Measurements from ENCODE around the gene CALHM3.

CALHM3 gene

GRCh38 chr10:103439776-103440175, 39.3 kb downstream of the CALHM3 start:
- H2BK120ac ChIP-seq (ENCODE audit: insufficient read depth, low read length, poor library complexity): no peak overlapping the region
- no peak overlapping the region for H4K8ac ChIP-seq (ENCODE audit: low read depth, low read length)
- H3K23ac ChIP-seq (ENCODE audit: low read length): no peak overlapping the region
- no peaks in the 10 kb centered on the region for H3K4me1 ChIP-seq (ENCODE audit: control insufficient read depth in 1 of 2, insufficient read depth in 2 of 2, low read length in 2 of 2)
- no peak overlapping the region for H3K4ac ChIP-seq (ENCODE audit: low read depth, low read length)
- H2AK5ac ChIP-seq (ENCODE audit: low read length): no peak overlapping the region
- no peak overlapping the region for H3K9ac ChIP-seq (ENCODE audit: low read length)
- H3K36me3 ChIP-seq (ENCODE audit: control insufficient read depth in 1 of 2, insufficient read depth in 2 of 2, low read length in 2 of 2): peaks cover 72 to 79% of the 10 kb centered on the region in 2 experiments
- no peak overlapping the region for H3K4me3 ChIP-seq (ENCODE audit: low read depth, low read length)
- no peaks in the 10 kb centered on the region for H3K27me3 ChIP-seq (ENCODE audit: insufficient read depth, low read length)
- H4K91ac ChIP-seq (ENCODE audit: low read depth, low read length): no peak overlapping the region
- no peak overlapping the region for H2BK5ac ChIP-seq (ENCODE audit: low read depth, low read length, poor library complexity)
- no peaks in the 10 kb centered on the region for H3K79me1 ChIP-seq (ENCODE audit: low read length)
- DNase-seq: no peak
- no peak overlapping the region for H3K18ac ChIP-seq (ENCODE audit: low read length)
- H2BK12ac ChIP-seq (ENCODE audit: low read length): no peak overlapping the region
- no peak overlapping the region for H3K27ac ChIP-seq (ENCODE audit: low read depth, low read length)
- no peak overlapping the region for H4K12ac ChIP-seq (ENCODE audit: low read depth, low read length)
- H3K4me2 ChIP-seq (ENCODE audit: low read length): no peak overlapping the region
- H3K79me2 ChIP-seq (ENCODE audit: control insufficient read depth, insufficient read depth, low read length, poor library complexity): no peaks in the 10 kb centered on the region
- H3K9me3 ChIP-seq (ENCODE audit: insufficient read depth, low read depth, low read length): no peaks in the 10 kb centered on the region
- WGBS (ENCODE audit: extremely low coverage, insufficient coverage, insufficient read length): no CpG with 5 or more reads among the region's 4 CpGs
- no peak overlapping the region for H3K14ac ChIP-seq (ENCODE audit: low read length)
- no peak overlapping the region for H2AFZ ChIP-seq (ENCODE audit: insufficient read depth, low read length, poor library complexity)

- no peak overlapping the region for H3K18ac ChIP-seq (ENCODE audit: low read length)
- no peak overlapping the region for H2BK12ac ChIP-seq (ENCODE audit: low read length)
- no peak overlapping the region for H3K14ac ChIP-seq (ENCODE audit: low read length)
- H3K79me1 ChIP-seq (ENCODE audit: low read length): no peaks in the 10 kb centered on the region
- no peaks in the 10 kb centered on the region for H3K9me3 ChIP-seq (ENCODE audit: insufficient read depth, low read depth, low read length)
- H3K4ac ChIP-seq (ENCODE audit: low read depth, low read length): no peak overlapping the region
- H2BK5ac ChIP-seq (ENCODE audit: low read depth, low read length, poor library complexity): no peak overlapping the region
- H3K23ac ChIP-seq (ENCODE audit: low read length): no peak overlapping the region
- no peaks in the 10 kb centered on the region for H3K27me3 ChIP-seq (ENCODE audit: insufficient read depth, low read length)
- no peak overlapping the region for H4K91ac ChIP-seq (ENCODE audit: low read depth, low read length)
- no peak overlapping the region for H4K8ac ChIP-seq (ENCODE audit: low read depth, low read length)
- H4K12ac ChIP-seq (ENCODE audit: low read depth, low read length): no peak overlapping the region
- H2AK5ac ChIP-seq (ENCODE audit: low read length): no peak overlapping the region
- no peaks in the 10 kb centered on the region for H3K79me2 ChIP-seq (ENCODE audit: control insufficient read depth, insufficient read depth, low read length, poor library complexity)
- peak in 1 of 2 donors; percentile 32 for DNase-seq
- H3K4me3 ChIP-seq (ENCODE audit: low read depth, low read length): no peak overlapping the region
- H2BK120ac ChIP-seq (ENCODE audit: insufficient read depth, low read length, poor library complexity): no peak overlapping the region
- H3K36me3 ChIP-seq (ENCODE audit: control insufficient read depth in 1 of 2, insufficient read depth in 2 of 2, low read length in 2 of 2): peaks cover 42 to 62% of the 10 kb centered on the region in 2 experiments
- no peaks in the 10 kb centered on the region for H3K4me1 ChIP-seq (ENCODE audit: control insufficient read depth in 1 of 2, insufficient read depth in 2 of 2, low read length in 2 of 2)
- no CpG with 5 or more reads among the region's 2 CpGs for WGBS (ENCODE audit: extremely low coverage, insufficient coverage, insufficient read length)
- no peak overlapping the region for H3K4me2 ChIP-seq (ENCODE audit: low read length)
- H2AFZ ChIP-seq (ENCODE audit: insufficient read depth, low read length, poor library complexity): no peak overlapping the region
- no peak overlapping the region for H3K9ac ChIP-seq (ENCODE audit: low read length)
- no peak overlapping the region for H3K27ac ChIP-seq (ENCODE audit: low read depth, low read length)
Observed at GRCh38 chr10:103433858-103434257, 45.2 kb downstream of the CALHM3 start.

- no peak for DNase-seq
- H4K91ac ChIP-seq (ENCODE audit: low read depth, low read length): no peak overlapping the region
- no peaks in the 10 kb centered on the region for H3K27me3 ChIP-seq (ENCODE audit: insufficient read depth, low read length)
- peaks cover 31 to 59% of the 10 kb centered on the region in 2 experiments for H3K36me3 ChIP-seq (ENCODE audit: control insufficient read depth in 1 of 2, insufficient read depth in 2 of 2, low read length in 2 of 2)
- no peak overlapping the region for H4K12ac ChIP-seq (ENCODE audit: low read depth, low read length)
- no peak overlapping the region for H3K27ac ChIP-seq (ENCODE audit: low read depth, low read length)
- H2BK120ac ChIP-seq (ENCODE audit: insufficient read depth, low read length, poor library complexity): no peak overlapping the region
- no peaks in the 10 kb centered on the region for H3K4me1 ChIP-seq (ENCODE audit: control insufficient read depth in 1 of 2, insufficient read depth in 2 of 2, low read length in 2 of 2)
- no peak overlapping the region for H3K18ac ChIP-seq (ENCODE audit: low read length)
- H3K4ac ChIP-seq (ENCODE audit: low read depth, low read length): no peak overlapping the region
- no peak overlapping the region for H2AK5ac ChIP-seq (ENCODE audit: low read length)
- H4K8ac ChIP-seq (ENCODE audit: low read depth, low read length): no peak overlapping the region
- H3K79me1 ChIP-seq (ENCODE audit: low read length): no peaks in the 10 kb centered on the region
- H3K4me2 ChIP-seq (ENCODE audit: low read length): no peak overlapping the region
- H2BK5ac ChIP-seq (ENCODE audit: low read depth, low read length, poor library complexity): no peak overlapping the region
- H2AFZ ChIP-seq (ENCODE audit: insufficient read depth, low read length, poor library complexity): no peak overlapping the region
- no peak overlapping the region for H3K4me3 ChIP-seq (ENCODE audit: low read depth, low read length)
- WGBS (ENCODE audit: extremely low coverage, insufficient coverage, insufficient read length): no CpG with 5 or more reads among the region's 8 CpGs
- no peak overlapping the region for H3K23ac ChIP-seq (ENCODE audit: low read length)
- no peak overlapping the region for H3K14ac ChIP-seq (ENCODE audit: low read length)
- no peak overlapping the region for H2BK12ac ChIP-seq (ENCODE audit: low read length)
- no peaks in the 10 kb centered on the region for H3K79me2 ChIP-seq (ENCODE audit: control insufficient read depth, insufficient read depth, low read length, poor library complexity)
- H3K9ac ChIP-seq (ENCODE audit: low read length): no peak overlapping the region
- no peaks in the 10 kb centered on the region for H3K9me3 ChIP-seq (ENCODE audit: insufficient read depth, low read depth, low read length)
Observed at GRCh38 chr10:103431902-103432301, 47.1 kb downstream of the CALHM3 start.

- WGBS (ENCODE audit: extremely low coverage, insufficient coverage, insufficient read length): no CpG with 5 or more reads among the region's 5 CpGs
Observed at GRCh38 chr10:103429647-103430046, 49.4 kb downstream of the CALHM3 start.

More at GRCh38 chr10:103429647-103430046, 49.4 kb downstream of the CALHM3 start:
- H3K23ac ChIP-seq (ENCODE audit: low read length): no peak overlapping the region
- no peak overlapping the region for H3K4me3 ChIP-seq (ENCODE audit: low read depth, low read length)
- H3K18ac ChIP-seq (ENCODE audit: low read length): no peak overlapping the region
- DNase-seq: no peak
- no peak overlapping the region for H2AFZ ChIP-seq (ENCODE audit: insufficient read depth, low read length, poor library complexity)
- H3K79me2 ChIP-seq (ENCODE audit: control insufficient read depth, insufficient read depth, low read length, poor library complexity): no peaks in the 10 kb centered on the region
- H2BK5ac ChIP-seq (ENCODE audit: low read depth, low read length, poor library complexity): no peak overlapping the region
- no peak overlapping the region for H3K4ac ChIP-seq (ENCODE audit: low read depth, low read length)
- H3K27ac ChIP-seq (ENCODE audit: low read depth, low read length): no peak overlapping the region
- no peak overlapping the region for H2BK120ac ChIP-seq (ENCODE audit: insufficient read depth, low read length, poor library complexity)
- no peak overlapping the region for H3K14ac ChIP-seq (ENCODE audit: low read length)
- no peaks in the 10 kb centered on the region for H3K27me3 ChIP-seq (ENCODE audit: insufficient read depth, low read length)
- H2AK5ac ChIP-seq (ENCODE audit: low read length): no peak overlapping the region
- no peak overlapping the region for H2BK12ac ChIP-seq (ENCODE audit: low read length)
- peaks cover 27 to 56% of the 10 kb centered on the region in 2 experiments for H3K36me3 ChIP-seq (ENCODE audit: control insufficient read depth in 1 of 2, insufficient read depth in 2 of 2, low read length in 2 of 2)
- no peaks in the 10 kb centered on the region for H3K79me1 ChIP-seq (ENCODE audit: low read length)
- H4K91ac ChIP-seq (ENCODE audit: low read depth, low read length): no peak overlapping the region
- H3K4me1 ChIP-seq (ENCODE audit: control insufficient read depth in 1 of 2, insufficient read depth in 2 of 2, low read length in 2 of 2): no peaks in the 10 kb centered on the region
- no peak overlapping the region for H3K9ac ChIP-seq (ENCODE audit: low read length)
- H3K4me2 ChIP-seq (ENCODE audit: low read length): no peak overlapping the region
- no peak overlapping the region for H4K12ac ChIP-seq (ENCODE audit: low read depth, low read length)
- no peak overlapping the region for H4K8ac ChIP-seq (ENCODE audit: low read depth, low read length)
- no peaks in the 10 kb centered on the region for H3K9me3 ChIP-seq (ENCODE audit: insufficient read depth, low read depth, low read length)
